ENCODE data around the gene WBP2. TPM values are rescaled to one million over a fixed set of nuclear protein-coding genes. Genes with fewer than 3 reads are reported as not detected.

The WBP2 gene
- total and polyA plus RNA-seq, 2 of the 13 experiments (the other 11 are each of a cell fraction or from before 2014, with no cell fraction given): 29.2 to 29.5 TPM

GRCh38 chr17:75855310-75856061, at the start of gene WBP2 (continued):
- TF ChIP-seq ZNF580 (CRISPR knock-in tag; IDR thresholded peaks at IDR 0.05; ENCODE audit: borderline replicate concordance, low read depth) (peak; percentile 77; the same call in 1 of the 2 replicates), MZF1 (CRISPR knock-in tag; IDR thresholded peaks at IDR 0.05; ENCODE audit: borderline replicate concordance) (no peak), ZNF678 (CRISPR knock-in tag; IDR thresholded peaks at IDR 0.05) (0 out of 2 replicates have a peak, but pooled peaks have one; percentile 62), GMEB2 (CRISPR knock-in tag; IDR thresholded peaks at IDR 0.05; ENCODE audit: low read depth) (peak; percentile 80), ZNF567 (CRISPR knock-in tag; IDR thresholded peaks at IDR 0.05; ENCODE audit: borderline replicate concordance) (peak; percentile 98), JUND (CRISPR knock-in tag; IDR thresholded peaks at IDR 0.05) (0 out of 2 replicates have a peak, but pooled peaks have one; percentile 26), TOE1 (CRISPR knock-in tag; IDR thresholded peaks at IDR 0.05) (peak; percentile 49; the same call in 1 of the 2 replicates), RARG (CRISPR knock-in tag; IDR thresholded peaks at IDR 0.05; ENCODE audit: low read depth) (no peak), TFE3 (CRISPR knock-in tag; IDR thresholded peaks at IDR 0.05) (peak; percentile 93), ZNF496 (CRISPR knock-in tag; IDR thresholded peaks at IDR 0.05; ENCODE audit: insufficient replicate concordance) (no peak), ZNF24 (IDR thresholded peaks at IDR 0.05) (no peak), ZNF33B (CRISPR knock-in tag; IDR thresholded peaks at IDR 0.05) (no peak; the same call in 1 of the 2 replicates), KAT8 (CRISPR knock-in tag; IDR thresholded peaks at IDR 0.05) (peak; percentile 96), TAF1 (CRISPR knock-in tag; IDR thresholded peaks at IDR 0.05) (peak; percentile 95), ZNF891 (CRISPR knock-in tag; IDR thresholded peaks at IDR 0.05) (no peak; the same call in none of the 2 replicates), FOXJ3 (CRISPR knock-in tag; IDR thresholded peaks at IDR 0.05; ENCODE audit: borderline replicate concordance) (peak; percentile 72), GABPA (IDR thresholded peaks at IDR 0.05; ENCODE audit: low read depth, low read length) (peak; percentile 53), GABPA (CRISPR knock-in tag; IDR thresholded peaks at IDR 0.05; ENCODE audit: low read depth) (peak; percentile 91), SMC3 (IDR thresholded peaks at IDR 0.05; ENCODE audit: low read length) (peak; percentile 19; the same call in 1 of the 2 replicates)
- TF ChIP-seq, protein P1, sequence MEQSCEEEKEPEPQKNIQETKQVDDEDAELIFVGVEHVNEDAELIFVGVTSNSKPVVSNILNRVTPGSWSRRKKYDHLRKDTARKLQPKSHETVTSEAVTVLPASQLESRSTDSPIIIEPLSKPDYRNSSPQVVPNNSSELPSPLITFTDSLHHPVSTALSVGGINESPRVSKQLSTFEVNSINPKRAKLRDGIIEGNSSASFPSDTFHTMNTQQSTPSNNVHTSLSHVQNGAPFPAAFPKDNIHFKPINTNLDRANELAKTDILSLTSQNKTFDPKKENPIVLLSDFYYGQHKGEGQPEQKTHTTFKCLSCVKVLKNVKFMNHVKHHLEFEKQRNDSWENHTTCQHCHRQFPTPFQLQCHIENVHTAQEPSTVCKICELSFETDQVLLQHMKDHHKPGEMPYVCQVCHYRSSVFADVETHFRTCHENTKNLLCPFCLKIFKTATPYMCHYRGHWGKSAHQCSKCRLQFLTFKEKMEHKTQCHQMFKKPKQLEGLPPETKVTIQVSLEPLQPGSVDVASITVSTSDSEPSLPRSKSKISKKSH (CRISPR knock-in tag; IDR thresholded peaks at IDR 0.05; ENCODE audit: borderline replicate concordance): no peak
- TF ChIP-seq, protein P2, sequence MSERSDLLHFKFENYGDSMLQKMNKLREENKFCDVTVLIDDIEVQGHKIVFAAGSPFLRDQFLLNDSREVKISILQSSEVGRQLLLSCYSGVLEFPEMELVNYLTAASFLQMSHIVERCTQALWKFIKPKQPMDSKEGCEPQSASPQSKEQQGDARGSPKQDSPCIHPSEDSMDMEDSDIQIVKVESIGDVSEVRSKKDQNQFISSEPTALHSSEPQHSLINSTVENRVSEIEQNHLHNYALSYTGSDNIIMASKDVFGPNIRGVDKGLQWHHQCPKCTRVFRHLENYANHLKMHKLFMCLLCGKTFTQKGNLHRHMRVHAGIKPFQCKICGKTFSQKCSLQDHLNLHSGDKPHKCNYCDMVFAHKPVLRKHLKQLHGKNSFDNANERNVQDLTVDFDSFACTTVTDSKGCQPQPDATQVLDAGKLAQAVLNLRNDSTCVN (CRISPR knock-in tag; IDR thresholded peaks at IDR 0.05; ENCODE audit: borderline replicate concordance): peak; percentile 56; the same call in 1 of the 2 replicates
- TF ChIP-seq, protein P3, sequence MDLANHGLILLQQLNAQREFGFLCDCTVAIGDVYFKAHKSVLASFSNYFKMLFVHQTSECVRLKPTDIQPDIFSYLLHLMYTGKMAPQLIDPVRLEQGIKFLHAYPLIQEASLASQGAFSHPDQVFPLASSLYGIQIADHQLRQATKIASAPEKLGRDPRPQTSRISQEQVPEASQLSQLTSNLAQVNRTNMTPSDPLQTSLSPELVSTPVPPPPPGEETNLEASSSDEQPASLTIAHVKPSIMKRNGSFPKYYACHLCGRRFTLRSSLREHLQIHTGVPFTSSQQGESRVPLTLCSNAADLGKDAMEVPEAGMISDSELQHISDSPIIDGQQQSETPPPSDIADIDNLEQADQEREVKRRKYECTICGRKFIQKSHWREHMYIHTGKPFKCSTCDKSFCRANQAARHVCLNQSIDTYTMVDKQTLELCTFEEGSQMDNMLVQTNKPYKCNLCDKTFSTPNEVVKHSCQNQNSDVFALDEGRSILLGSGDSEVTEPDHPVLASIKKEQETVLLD (CRISPR knock-in tag; IDR thresholded peaks at IDR 0.05; ENCODE audit: low read depth): peak; percentile 81

All from HepG2 (cell line).